Glutamatergic neuron (in vitro differentiated cells): Measurements from ENCODE around the gene AMZ1. TPM values are rescaled to one million over a fixed set of nuclear protein-coding genes. Genes with fewer than 3 reads are reported as not detected.

Source experiments
- DNase-seq: peaks from one replicate; pipeline ENCODE4 v3.0.0; 2022
- H3K27ac Mint-ChIP-seq: one replicate; pipeline ENCODE4 v1.8.0; 2020; ENCODE audit warnings: mild to moderate bottlenecking, mixed read lengths, inconsistent platforms; ENCODE audit not compliant: unreplicated experiment
- H3K27me3 Mint-ChIP-seq: one replicate; pipeline ENCODE4 v1.8.0; 2020; ENCODE audit warnings: mild to moderate bottlenecking, moderate library complexity, mixed read lengths, inconsistent platforms; ENCODE audit not compliant: unreplicated experiment
- H3K36me3 Mint-ChIP-seq: one replicate; pipeline ENCODE4 v1.8.0; 2020; ENCODE audit warnings: mild to moderate bottlenecking, mixed read lengths, inconsistent platforms; ENCODE audit not compliant: unreplicated experiment
- H3K4me1 Mint-ChIP-seq: one replicate; pipeline ENCODE4 v1.8.0; 2020; ENCODE audit warnings: mild to moderate bottlenecking, low read depth, mixed read lengths, inconsistent platforms; ENCODE audit not compliant: unreplicated experiment
- H3K4me3 Mint-ChIP-seq: one replicate; pipeline ENCODE4 v1.8.0; 2020; ENCODE audit warnings: mild to moderate bottlenecking, mixed read lengths, inconsistent platforms; ENCODE audit not compliant: unreplicated experiment
- H3K9me3 Mint-ChIP-seq: one replicate; pipeline ENCODE4 v1.8.0; 2020; ENCODE audit warnings: mild to moderate bottlenecking, moderate library complexity, mixed read lengths, inconsistent platforms; ENCODE audit not compliant: unreplicated experiment
- total RNA-seq: library from RNA; stranded (reverse); fragmentation: NEBNext Ultra II Directional; extraction: Animal tissue kit (Norgen Biotek cat#: 25700); gene quantifications from one replicate; pipeline ENCODE4 v1.2.1, GENCODE V29; 2021; ENCODE audit not compliant: unreplicated experiment
- TF ChIP-seq, protein P1 (sequence below): fragments of 200-600 bp; sonication (generic); IDR thresholded peaks from one replicate; pipeline ENCODE4 v1.5.0; 2021; ENCODE audit not compliant: partially characterized antibody, unreplicated experiment

Gene AMZ1
- total RNA-seq, 1 donor from 2014 or later = 0.15 TPM

DNA sequence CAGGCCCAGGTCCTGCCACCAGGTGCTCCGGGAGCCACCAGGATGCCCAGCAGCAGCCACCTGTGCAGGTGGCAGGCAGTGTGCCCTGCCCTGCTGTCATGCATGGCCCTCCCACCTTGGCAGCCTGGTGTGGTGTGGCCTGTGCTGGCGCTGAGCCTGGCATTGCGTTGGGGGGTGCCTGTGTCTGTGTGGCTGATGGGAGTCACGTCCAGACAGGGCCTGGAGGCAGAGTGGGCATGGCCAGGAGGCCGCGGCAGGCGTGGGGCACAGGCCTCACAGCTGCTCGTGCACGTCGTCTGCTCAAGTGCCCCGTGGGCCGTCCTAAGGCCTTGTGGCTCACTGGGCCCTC is 47.5 kb upstream of the AMZ1 start:
- TF ChIP-seq, protein P1, sequence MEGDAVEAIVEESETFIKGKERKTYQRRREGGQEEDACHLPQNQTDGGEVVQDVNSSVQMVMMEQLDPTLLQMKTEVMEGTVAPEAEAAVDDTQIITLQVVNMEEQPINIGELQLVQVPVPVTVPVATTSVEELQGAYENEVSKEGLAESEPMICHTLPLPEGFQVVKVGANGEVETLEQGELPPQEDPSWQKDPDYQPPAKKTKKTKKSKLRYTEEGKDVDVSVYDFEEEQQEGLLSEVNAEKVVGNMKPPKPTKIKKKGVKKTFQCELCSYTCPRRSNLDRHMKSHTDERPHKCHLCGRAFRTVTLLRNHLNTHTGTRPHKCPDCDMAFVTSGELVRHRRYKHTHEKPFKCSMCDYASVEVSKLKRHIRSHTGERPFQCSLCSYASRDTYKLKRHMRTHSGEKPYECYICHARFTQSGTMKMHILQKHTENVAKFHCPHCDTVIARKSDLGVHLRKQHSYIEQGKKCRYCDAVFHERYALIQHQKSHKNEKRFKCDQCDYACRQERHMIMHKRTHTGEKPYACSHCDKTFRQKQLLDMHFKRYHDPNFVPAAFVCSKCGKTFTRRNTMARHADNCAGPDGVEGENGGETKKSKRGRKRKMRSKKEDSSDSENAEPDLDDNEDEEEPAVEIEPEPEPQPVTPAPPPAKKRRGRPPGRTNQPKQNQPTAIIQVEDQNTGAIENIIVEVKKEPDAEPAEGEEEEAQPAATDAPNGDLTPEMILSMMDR = no peak
- DNase-seq = peak; percentile 19
- Mint-ChIP-seq H3K4me1 (peaks cover 18% of the 10 kb centered on the region), H3K9me3 (peaks cover 5% of the 10 kb centered on the region), H3K27me3 (peaks cover 3% of the 10 kb centered on the region), H3K27ac (no peak overlapping the region), H3K36me3 (no peaks in the 10 kb centered on the region), H3K4me3 (no peak overlapping the region)

- Mint-ChIP-seq H3K27me3 (peaks cover 3% of the 10 kb centered on the region), H3K4me1 (peaks cover 18% of the 10 kb centered on the region), H3K27ac (no peak overlapping the region), H3K4me3 (no peak overlapping the region), H3K9me3 (peaks cover 3% of the 10 kb centered on the region), H3K36me3 (no peaks in the 10 kb centered on the region)
- TF ChIP-seq, protein P1 = no peak
- DNase-seq = no peak
These were observed 47.1 kb upstream of the AMZ1 start for GRCh38 chr7:2640846-2641316.

DNA sequence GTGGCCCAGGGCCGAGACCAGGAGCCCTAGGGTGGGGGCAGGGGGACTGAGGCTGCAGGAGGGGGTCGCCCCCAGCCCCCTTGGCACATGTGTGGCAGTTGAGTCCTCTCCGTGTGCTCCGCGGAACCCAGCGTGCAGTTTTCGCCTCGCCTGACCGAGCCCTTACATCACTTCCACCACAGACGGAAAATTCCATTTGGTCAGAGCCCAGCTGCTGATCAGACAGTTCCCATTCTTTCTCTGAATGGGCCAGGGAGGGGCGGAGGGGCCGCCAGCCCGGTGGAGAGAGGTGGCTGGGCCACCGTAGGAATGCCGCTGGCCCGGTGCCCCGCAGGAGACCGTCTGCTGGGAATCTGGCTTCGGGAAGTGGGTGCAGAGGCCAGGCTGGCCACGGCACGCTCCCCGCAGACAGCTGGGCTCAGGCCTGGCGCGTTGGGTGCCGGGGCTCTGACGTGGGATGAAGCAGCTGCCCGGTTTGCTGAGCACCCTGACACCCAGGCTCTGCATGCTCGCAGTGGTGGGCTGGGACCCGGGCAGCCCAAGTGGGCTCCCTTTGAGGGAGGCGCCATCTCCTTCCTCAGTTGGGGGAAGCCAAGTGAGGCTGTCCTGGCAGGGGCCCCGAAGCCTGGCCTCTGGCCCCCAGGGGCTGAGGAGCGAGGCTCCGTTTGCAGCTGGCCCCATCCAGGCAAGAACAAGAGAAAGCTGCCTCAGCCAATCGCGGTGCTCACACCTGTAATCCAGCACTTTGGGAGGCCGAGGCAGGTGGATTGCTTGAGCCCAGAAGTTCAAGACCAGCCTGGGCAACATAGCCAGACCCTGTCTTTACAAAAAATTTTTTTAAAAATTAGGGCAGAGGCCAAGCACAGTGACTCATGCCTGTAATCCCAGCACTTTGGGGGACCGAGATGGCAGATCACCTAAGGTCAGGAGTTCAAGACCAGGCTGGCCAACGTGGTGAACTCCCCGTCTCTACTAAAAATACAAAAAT is 46.3 kb upstream of the AMZ1 start:
- Mint-ChIP-seq H3K9me3 (no peaks in the 10 kb centered on the region), H3K4me3 (peak overlapping the region; percentile 30), H3K4me1 (peaks cover 11% of the 10 kb centered on the region), H3K27ac (peak overlapping the region; percentile 29), H3K27me3 (peaks cover 1% of the 10 kb centered on the region), H3K36me3 (no peaks in the 10 kb centered on the region)
- peak; percentile 64 for DNase-seq
- TF ChIP-seq, protein P1 = no peak

- TF ChIP-seq, protein P1 = peak; percentile 10
- H3K4me3 Mint-ChIP-seq = no peak overlapping the region
- no peaks in the 10 kb centered on the region for H3K9me3 Mint-ChIP-seq
- H3K27me3 Mint-ChIP-seq = peaks cover 1% of the 10 kb centered on the region
- no peak for DNase-seq
- peak overlapping the region; percentile 28 for H3K27ac Mint-ChIP-seq
- peaks cover 11% of the 10 kb centered on the region for H3K4me1 Mint-ChIP-seq
- H3K36me3 Mint-ChIP-seq = no peaks in the 10 kb centered on the region
These were observed 44.4 kb upstream of the AMZ1 start for GRCh38 chr7:2643386-2644219.

DNA sequence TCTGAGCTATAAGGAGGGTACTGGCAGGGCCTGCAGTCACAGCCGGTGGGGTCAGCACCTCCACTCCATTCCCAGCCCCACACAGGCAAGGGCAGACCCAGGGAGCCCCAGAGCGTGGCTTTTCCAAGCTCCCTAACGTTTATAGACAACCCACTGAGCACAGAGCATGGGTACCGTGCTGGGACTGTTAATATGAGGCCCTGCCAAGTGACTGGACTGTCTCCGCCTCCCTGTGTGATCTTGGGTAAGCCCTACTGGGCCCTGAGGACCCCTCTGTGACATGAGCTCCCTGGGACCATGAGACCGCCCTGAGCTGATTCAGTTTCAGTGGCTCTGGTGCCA is 43.8 kb upstream of the AMZ1 start:
- H3K4me3 Mint-ChIP-seq = no peak overlapping the region
- H3K36me3 Mint-ChIP-seq = no peaks in the 10 kb centered on the region
- peaks cover 11% of the 10 kb centered on the region for H3K4me1 Mint-ChIP-seq
- peaks cover 1% of the 10 kb centered on the region for H3K27me3 Mint-ChIP-seq
- TF ChIP-seq, protein P1 = no peak
- DNase-seq = no peak
- H3K27ac Mint-ChIP-seq = no peak overlapping the region
- no peaks in the 10 kb centered on the region for H3K9me3 Mint-ChIP-seq
